A549 (cell line): ENCODE measurements around the gene ATP4A. TPM values are rescaled to one million over a fixed set of nuclear protein-coding genes. Genes with fewer than 3 reads are reported as not detected.
A peak's percentile ranks its signal among the peaks of the same experiment; 100 is the strongest.

Source experiments
- ATAC-seq, 2 experiments: fragments of 200-7000 bp in 1 of 2; fragments of >200 bp in 1 of 2; cut with Nextera tagmentation in 1 of 2; cut with Tn5 transposase in 1 of 2; 3 replicates each; pipeline versions ENCODE4 v1.8.0 to v1.9.1; 2018 to 2020; ENCODE audit warnings: mild to moderate bottlenecking in 1 of 2, moderate library complexity in 1 of 2
- CTCF ChIA-PET: fragments of 300-600 bp; sonication (Branson Sonifier 250); formaldehyde crosslinking; extraction: SDS; loops from one replicate; lab custom pipeline; 2021; ENCODE audit warnings: antibody characterized with exemption, inconsistent platforms; lab: Yijun Ruan, JAX
- POLR2A ChIA-PET: fragments of 350-600 bp; formaldehyde crosslinking; extraction: SDS; loops from one replicate; lab custom pipeline; 2021; ENCODE audit warnings: antibody characterized with exemption, inconsistent platforms; lab: Yijun Ruan, JAX
- DNase-seq, 2 experiments: peaks; one replicate each; pipeline versions ENCODE4 v3.0.0 to v3.0.0-alpha.2; 2011 to 2016; ENCODE audit warnings: low read depth in 1 of 2, low spot score in 1 of 2
- FAIRE-seq: peaks from 2 replicates; lab custom pipeline; 2011; peaks lifted over from hg19 to GRCh38; lab: Jason Lieb, UNC
- H3K27ac ChIP-seq, 2 experiments: fragments of >200 bp; sonication (Bioruptor Twin); formaldehyde crosslinking; 3 replicates each; pipeline ENCODE4 v1.5.1; 2016 to 2017
- H3K4me1 ChIP-seq: fragments of >200 bp; sonication (Bioruptor Twin); formaldehyde crosslinking; 3 replicates; pipeline ENCODE4 v1.6.1; 2016
- H3K4me2 ChIP-seq: fragments of >200 bp; sonication (Bioruptor Twin); formaldehyde crosslinking; 3 replicates; pipeline ENCODE4 v1.6.1; 2016
- H3K4me3 ChIP-seq: fragments of >200 bp; sonication (Bioruptor Twin); formaldehyde crosslinking; 3 replicates; pipeline ENCODE4 v1.5.1; 2016
- H3K9me3 ChIP-seq: fragments of >200 bp; sonication (Bioruptor Twin); formaldehyde crosslinking; 3 replicates; pipeline ENCODE4 v1.6.1; 2016
- BHLHE40 ChIP-seq: IDR thresholded peaks from 2 replicates; pipeline ENCODE4 v1.6.1; 2012; ENCODE audit warnings: low read depth, low read length, inconsistent platforms
- CBX2 ChIP-seq: fragments of 200-600 bp; sonication (generic); IDR thresholded peaks from 2 replicates; pipeline ENCODE4 v1.6.1; 2016; ENCODE audit warnings: low read depth, mild to moderate bottlenecking, borderline replicate concordance
- CEBPB ChIP-seq, 2 experiments: fragments of >200 bp in 1 of 2; sonication (Bioruptor Twin) in 1 of 2; formaldehyde crosslinking in 1 of 2; IDR thresholded peaks; 2 replicates each; pipeline ENCODE4 v1.6.1; 2012 to 2016
- EHF ChIP-seq: fragments of 250-450 bp; sonication (Bioruptor Pico); IDR thresholded peaks from 2 replicates; pipeline ENCODE4 v1.5.0; 2020; ENCODE audit warnings: mild to moderate bottlenecking
- FOSL2 ChIP-seq, 2 experiments: fragments of 450-650 bp in 1 of 2; fragments of >200 bp in 1 of 2; sonication (Bioruptor Twin) in 1 of 2; formaldehyde crosslinking; IDR thresholded peaks; 2 replicates each; pipeline versions ENCODE4 v1.5.0 to v1.6.1; 2016 to 2020; ENCODE audit warnings: mild to moderate bottlenecking in 1 of 2, moderate library complexity in 1 of 2
- HOXB13 ChIP-seq: fragments of 250-450 bp; sonication (Bioruptor Pico); IDR thresholded peaks from 2 replicates; pipeline ENCODE4 v1.5.0; 2020; ENCODE audit warnings: low read depth, mild to moderate bottlenecking, moderate library complexity
- JUN ChIP-seq, 2 experiments: fragments of >200 bp; sonication (Bioruptor Twin); formaldehyde crosslinking; IDR thresholded peaks; 2 replicates in 1 of 2; 3 replicates in 1 of 2; pipeline ENCODE4 v1.6.1; 2016 to 2017
- KDM1A ChIP-seq: fragments of 200-600 bp; sonication (generic); IDR thresholded peaks from 2 replicates; pipeline ENCODE4 v1.6.1; 2016; ENCODE audit warnings: low read depth, mild to moderate bottlenecking
- MAZ ChIP-seq: fragments of 150-350 bp; IDR thresholded peaks from 2 replicates; pipeline ENCODE4 v1.6.1; 2014; ENCODE audit warnings: antibody characterized with exemption, low read depth, low read length, borderline replicate concordance
- RAD21 ChIP-seq, 2 experiments: fragments of >200 bp in 1 of 2; sonication (Bioruptor Twin) in 1 of 2; formaldehyde crosslinking in 1 of 2; IDR thresholded peaks in 1 of 2; conservative IDR thresholded peaks in 1 of 2; 2 replicates in 1 of 2; 3 replicates in 1 of 2; pipeline ENCODE4 v1.6.1; 2012 to 2018; ENCODE audit warnings: inconsistent platforms in 1 of 2
- RNF2 ChIP-seq: fragments of 200-600 bp; sonication (generic); IDR thresholded peaks from 2 replicates; pipeline ENCODE4 v1.6.1; 2016; ENCODE audit warnings: low read depth, mild to moderate bottlenecking, antibody characterized with exemption, moderate library complexity, borderline replicate concordance
- SMC3 ChIP-seq: fragments of >200 bp; sonication (Bioruptor Twin); formaldehyde crosslinking; IDR thresholded peaks from 3 replicates; pipeline ENCODE4 v1.6.1; 2018; ENCODE audit warnings: inconsistent platforms
- SREBF2 ChIP-seq: fragments of 450-650 bp; IDR thresholded peaks from 2 replicates; pipeline ENCODE4 v1.6.1; 2014; ENCODE audit warnings: mild to moderate bottlenecking, moderate library complexity
- TFCP2L1 ChIP-seq: fragments of 250-450 bp; sonication (Bioruptor Pico); IDR thresholded peaks from 2 replicates; pipeline ENCODE4 v1.5.0; 2021; ENCODE audit warnings: mild to moderate bottlenecking
- TP53 ChIP-seq: fragments of 250-450 bp; sonication (Bioruptor Pico); IDR thresholded peaks from 2 replicates; pipeline ENCODE4 v1.5.0; 2021; ENCODE audit warnings: mild to moderate bottlenecking, moderate library complexity
- ZC3H11A ChIP-seq: fragments of 450-650 bp; IDR thresholded peaks from 2 replicates; pipeline ENCODE4 v1.6.1; 2014; ENCODE audit warnings: antibody characterized with exemption, mild to moderate bottlenecking
- ZNF302 ChIP-seq: fragments of 250-450 bp; sonication (Bioruptor Pico); IDR thresholded peaks from 2 replicates; pipeline ENCODE4 v1.9.0; 2021; ENCODE audit warnings: inconsistent platforms, mild to moderate bottlenecking, moderate library complexity
- WGBS: methylation state at CpG from one replicate; pipeline ENCODE4 v1.1.6; 2017; ENCODE audit errors: missing lambda C conversion rate; 5-methylcytosine and 5-hydroxymethylcytosine counted together
- polyA plus RNA-seq, 4 experiments: library from polyadenylated mRNA; depleted of rRNA in 3 of 4; stranded (reverse); fragments of >200 nt; fragmentation: RNase III in 1 of 4; extraction: RNeasy Plus Mini Kit Qiagen cat#74134 plus additional on column Dnase treatment in 1 of 4; gene quantifications; 2 replicates in 3 of 4; 3 replicates in 1 of 4; pipeline ENCODE4 v1.2.3, GENCODE V29; 2011 to 2017
- TF ChIP-seq, protein P1 (sequence below): fragments of 250-450 bp; sonication (Bioruptor Pico); IDR thresholded peaks from 2 replicates; pipeline ENCODE4 v1.5.0; 2021; ENCODE audit warnings: mild to moderate bottlenecking, moderate library complexity, borderline replicate concordance
- TF ChIP-seq, protein P2 (sequence below): fragments of 450-650 bp; IDR thresholded peaks from 2 replicates; pipeline ENCODE4 v1.6.1; 2014; ENCODE audit warnings: antibody characterized with exemption
- TF ChIP-seq, protein P3 (sequence below): fragments of >200 bp; sonication (Bioruptor Twin); formaldehyde crosslinking; IDR thresholded peaks from 3 replicates; pipeline ENCODE4 v1.6.1; 2016
- TF ChIP-seq, protein P4 (sequence below): fragments of >200 bp; sonication (Bioruptor Twin); formaldehyde crosslinking; IDR thresholded peaks from 3 replicates; pipeline ENCODE4 v1.5.1; 2016
- TF ChIP-seq, protein P5 (sequence below): IDR thresholded peaks from 2 replicates; pipeline ENCODE4 v1.6.1; 2012

Gene ATP4A
- polyA plus RNA-seq, 2 of the 4 experiments (the other 2 are of a cell fraction), result not detected

DNA sequence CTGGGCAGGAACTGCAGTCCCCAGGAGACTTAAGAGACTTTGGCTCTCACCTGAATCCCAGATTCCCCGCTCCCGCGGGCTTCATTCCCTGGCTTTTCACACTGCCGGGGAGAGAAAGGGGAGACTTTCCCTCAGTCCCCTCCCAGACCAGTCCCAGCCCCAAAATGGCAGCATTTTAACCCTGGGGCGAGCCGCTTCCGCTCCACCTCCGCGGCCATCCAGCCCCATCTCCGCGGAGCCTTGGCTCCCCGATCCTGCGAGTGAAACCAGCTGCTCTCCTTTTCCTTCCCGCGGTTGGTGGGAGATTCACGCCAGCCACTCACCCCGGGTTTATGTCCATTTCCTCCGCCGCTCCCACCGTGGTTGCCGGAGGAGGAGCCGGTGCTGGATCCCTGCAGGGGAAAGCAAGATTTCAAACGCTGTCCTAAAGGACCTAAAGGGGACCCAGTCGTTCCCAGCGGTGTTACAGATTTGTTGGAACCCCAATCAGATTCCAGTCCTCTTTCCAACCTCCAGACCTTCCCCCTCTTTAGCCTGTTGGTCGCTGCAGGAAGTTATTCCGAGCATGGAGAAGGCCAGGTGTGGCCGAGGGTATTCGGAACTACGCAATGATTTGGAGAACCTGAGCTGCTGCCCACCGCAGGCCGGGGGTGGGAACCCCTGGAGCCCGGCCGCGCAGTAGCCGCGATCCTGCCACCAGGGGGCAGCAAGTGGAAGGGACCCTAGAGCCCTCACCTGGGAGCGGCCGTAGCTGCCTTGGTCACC lies 53.4 kb downstream of the ATP4A start:
- peak overlapping the region; percentile 48 for H3K4me3 ChIP-seq
- peak; percentile 73 to 99 for DNase-seq
- no peak for TF ChIP-seq TP53 (CRISPR knock-in tag)
- no peak for TF ChIP-seq ZNF302
- TF ChIP-seq SREBF2, result no peak
- peak in 1 of 2 experiments; percentile 25; a peak in 1 of 5 replicates for TF ChIP-seq JUN (IDR thresholded peaks at IDR 0.05)
- no peak for TF ChIP-seq CEBPB (IDR thresholded peaks at IDR 0.05)
- TF ChIP-seq RAD21 (conservative IDR thresholded peaks at IDR 0.05 in 1 of 2, IDR thresholded peaks at IDR 0.05 in 1 of 2), result peak; percentile 70 to 81
- peak; percentile 29; the same call in 1 of the 2 replicates for TF ChIP-seq RNF2
- TF ChIP-seq SMC3, result peak; percentile 89
- TF ChIP-seq, protein P1, sequence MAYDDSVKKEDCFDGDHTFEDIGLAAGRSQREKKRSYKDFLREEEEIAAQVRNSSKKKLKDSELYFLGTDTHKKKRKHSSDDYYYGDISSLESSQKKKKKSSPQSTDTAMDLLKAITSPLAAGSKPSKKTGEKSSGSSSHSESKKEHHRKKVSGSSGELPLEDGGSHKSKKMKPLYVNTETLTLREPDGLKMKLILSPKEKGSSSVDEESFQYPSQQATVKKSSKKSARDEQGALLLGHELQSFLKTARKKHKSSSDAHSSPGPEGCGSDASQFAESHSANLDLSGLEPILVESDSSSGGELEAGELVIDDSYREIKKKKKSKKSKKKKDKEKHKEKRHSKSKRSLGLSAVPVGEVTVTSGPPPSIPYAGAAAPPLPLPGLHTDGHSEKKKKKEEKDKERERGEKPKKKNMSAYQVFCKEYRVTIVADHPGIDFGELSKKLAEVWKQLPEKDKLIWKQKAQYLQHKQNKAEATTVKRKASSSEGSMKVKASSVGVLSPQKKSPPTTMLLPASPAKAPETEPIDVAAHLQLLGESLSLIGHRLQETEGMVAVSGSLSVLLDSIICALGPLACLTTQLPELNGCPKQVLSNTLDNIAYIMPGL (CRISPR knock-in tag), result no peak
- TF ChIP-seq HOXB13, result no peak
- no peak for TF ChIP-seq CBX2
- no peak for TF ChIP-seq FOSL2 (IDR thresholded peaks at IDR 0.05)
- no peak for TF ChIP-seq FOSL2 (CRISPR knock-in tag; IDR thresholded peaks at IDR 0.05)
- TF ChIP-seq ZC3H11A, result no peak
- TF ChIP-seq, protein P2, sequence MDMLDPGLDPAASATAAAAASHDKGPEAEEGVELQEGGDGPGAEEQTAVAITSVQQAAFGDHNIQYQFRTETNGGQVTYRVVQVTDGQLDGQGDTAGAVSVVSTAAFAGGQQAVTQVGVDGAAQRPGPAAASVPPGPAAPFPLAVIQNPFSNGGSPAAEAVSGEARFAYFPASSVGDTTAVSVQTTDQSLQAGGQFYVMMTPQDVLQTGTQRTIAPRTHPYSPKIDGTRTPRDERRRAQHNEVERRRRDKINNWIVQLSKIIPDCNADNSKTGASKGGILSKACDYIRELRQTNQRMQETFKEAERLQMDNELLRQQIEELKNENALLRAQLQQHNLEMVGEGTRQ, result no peak
- no peak for TF ChIP-seq TFCP2L1
- no peak for TF ChIP-seq BHLHE40
- TF ChIP-seq, protein P3, sequence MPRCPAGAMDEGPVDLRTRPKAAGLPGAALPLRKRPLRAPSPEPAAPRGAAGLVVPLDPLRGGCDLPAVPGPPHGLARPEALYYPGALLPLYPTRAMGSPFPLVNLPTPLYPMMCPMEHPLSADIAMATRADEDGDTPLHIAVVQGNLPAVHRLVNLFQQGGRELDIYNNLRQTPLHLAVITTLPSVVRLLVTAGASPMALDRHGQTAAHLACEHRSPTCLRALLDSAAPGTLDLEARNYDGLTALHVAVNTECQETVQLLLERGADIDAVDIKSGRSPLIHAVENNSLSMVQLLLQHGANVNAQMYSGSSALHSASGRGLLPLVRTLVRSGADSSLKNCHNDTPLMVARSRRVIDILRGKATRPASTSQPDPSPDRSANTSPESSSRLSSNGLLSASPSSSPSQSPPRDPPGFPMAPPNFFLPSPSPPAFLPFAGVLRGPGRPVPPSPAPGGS, result 0 out of 3 replicates have a peak, but pooled peaks have one; percentile 8
- TF ChIP-seq, protein P4, sequence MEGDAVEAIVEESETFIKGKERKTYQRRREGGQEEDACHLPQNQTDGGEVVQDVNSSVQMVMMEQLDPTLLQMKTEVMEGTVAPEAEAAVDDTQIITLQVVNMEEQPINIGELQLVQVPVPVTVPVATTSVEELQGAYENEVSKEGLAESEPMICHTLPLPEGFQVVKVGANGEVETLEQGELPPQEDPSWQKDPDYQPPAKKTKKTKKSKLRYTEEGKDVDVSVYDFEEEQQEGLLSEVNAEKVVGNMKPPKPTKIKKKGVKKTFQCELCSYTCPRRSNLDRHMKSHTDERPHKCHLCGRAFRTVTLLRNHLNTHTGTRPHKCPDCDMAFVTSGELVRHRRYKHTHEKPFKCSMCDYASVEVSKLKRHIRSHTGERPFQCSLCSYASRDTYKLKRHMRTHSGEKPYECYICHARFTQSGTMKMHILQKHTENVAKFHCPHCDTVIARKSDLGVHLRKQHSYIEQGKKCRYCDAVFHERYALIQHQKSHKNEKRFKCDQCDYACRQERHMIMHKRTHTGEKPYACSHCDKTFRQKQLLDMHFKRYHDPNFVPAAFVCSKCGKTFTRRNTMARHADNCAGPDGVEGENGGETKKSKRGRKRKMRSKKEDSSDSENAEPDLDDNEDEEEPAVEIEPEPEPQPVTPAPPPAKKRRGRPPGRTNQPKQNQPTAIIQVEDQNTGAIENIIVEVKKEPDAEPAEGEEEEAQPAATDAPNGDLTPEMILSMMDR, result peak; percentile 100
- TF ChIP-seq, protein P5, sequence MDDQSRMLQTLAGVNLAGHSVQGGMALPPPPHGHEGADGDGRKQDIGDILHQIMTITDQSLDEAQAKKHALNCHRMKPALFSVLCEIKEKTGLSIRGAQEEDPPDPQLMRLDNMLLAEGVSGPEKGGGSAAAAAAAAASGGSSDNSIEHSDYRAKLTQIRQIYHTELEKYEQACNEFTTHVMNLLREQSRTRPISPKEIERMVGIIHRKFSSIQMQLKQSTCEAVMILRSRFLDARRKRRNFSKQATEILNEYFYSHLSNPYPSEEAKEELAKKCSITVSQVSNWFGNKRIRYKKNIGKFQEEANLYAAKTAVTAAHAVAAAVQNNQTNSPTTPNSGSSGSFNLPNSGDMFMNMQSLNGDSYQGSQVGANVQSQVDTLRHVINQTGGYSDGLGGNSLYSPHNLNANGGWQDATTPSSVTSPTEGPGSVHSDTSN, result no peak
- TF ChIP-seq EHF (CRISPR knock-in tag), result no peak
- TF ChIP-seq KDM1A, result no peak
- TF ChIP-seq MAZ, result no peak
- TF ChIP-seq, all 56 proteins: peak for 6
- peaks cover 16% of the 10 kb centered on the region for H3K4me1 ChIP-seq
- H3K9me3 ChIP-seq, result no peaks in the 10 kb centered on the region
- WGBS, result 3% methylated on average over 39 of the region's 39 CpGs
- peak overlapping the region; percentile 57 to 80 for H3K27ac ChIP-seq
- POLR2A ChIA-PET, result interaction anchor here (0.7 to 1.6 kb wide), 14 partner anchors 13 to 544 kb away, joined by 3 to 11 read pairs (median 4); partner anchors contain the start of genes PSENEN, THAP8 and U2AF1L4
- CTCF ChIA-PET, result interaction anchor here (0.6 to 10.2 kb wide), 87 partner anchors 8 to 467 kb away, joined by 3 to 207 read pairs (median 4); partner anchors contain the start of genes ATP4A, ETV2, FFAR1 and FFAR2
- FAIRE-seq (peak; percentile 39), ATAC-seq (peak; percentile 68 to 90)
- peak overlapping the region; percentile 86 for H3K4me2 ChIP-seq
